DND-41 (cell line): ENCODE results near the gene MCOLN1.

Experiments
- ATAC-seq: fragments of 200-7000 bp; cut with Tn5 transposase; 3 replicates; pipeline ENCODE4 v1.9.1; 2021; ENCODE audit warnings: low read depth; ENCODE audit not compliant: insufficient read depth
- DNase-seq: peaks from one replicate; pipeline ENCODE4 v3.0.0-alpha.2; 2020
- H2AFZ ChIP-seq: 2 replicates; pipeline ENCODE4 v1.6.0; 2012; ENCODE audit warnings: low read depth, low read length
- H3K27ac ChIP-seq: 2 replicates; pipeline ENCODE4 v1.5.1; 2012; ENCODE audit warnings: low read length, inconsistent platforms
- H3K27me3 ChIP-seq: fragments of 200-600 bp; sonication (generic); 2 replicates; pipeline ENCODE4 v1.6.0; 2012; ENCODE audit warnings: low read length, mild to moderate bottlenecking, inconsistent platforms; ENCODE audit not compliant: insufficient read depth, poor library complexity
- H3K36me3 ChIP-seq: 2 replicates; pipeline ENCODE4 v1.5.1; 2012; ENCODE audit warnings: low read length, inconsistent platforms; ENCODE audit not compliant: insufficient read depth
- H3K4me1 ChIP-seq: 2 replicates; pipeline ENCODE4 v1.5.1; 2012; ENCODE audit warnings: mild to moderate bottlenecking, low read length; ENCODE audit not compliant: insufficient read depth
- H3K4me2 ChIP-seq: 2 replicates; pipeline ENCODE4 v1.6.0; 2012; ENCODE audit warnings: mild to moderate bottlenecking, moderate library complexity, low read length, inconsistent platforms; ENCODE audit not compliant: insufficient read depth
- H3K4me3 ChIP-seq, 2 experiments: fragments of 200-600 bp in 1 of 2; shearing (Covaris generic) in 1 of 2; 2 replicates each; pipeline ENCODE4 v1.5.1; 2012 to 2016; ENCODE audit warnings: inconsistent platforms in 2 of 2, low read length in 2 of 2, mild to moderate bottlenecking in 2 of 2, low read depth in 1 of 2, moderate library complexity in 1 of 2
- H3K79me2 ChIP-seq: 2 replicates; pipeline ENCODE4 v1.6.0; 2012; ENCODE audit warnings: low read length, inconsistent platforms; ENCODE audit not compliant: insufficient read depth
- H3K9ac ChIP-seq: 2 replicates; pipeline ENCODE4 v1.6.0; 2012; ENCODE audit warnings: low read depth, mild to moderate bottlenecking, inconsistent platforms, low read length, moderate library complexity
- H3K9me3 ChIP-seq: 2 replicates; pipeline ENCODE4 v1.5.1; 2012; ENCODE audit warnings: low read length, moderate library complexity, mild to moderate bottlenecking, inconsistent platforms; ENCODE audit not compliant: insufficient read depth, severe bottlenecking
- H4K20me1 ChIP-seq: 2 replicates; pipeline ENCODE4 v1.6.0; 2012; ENCODE audit warnings: low read length; ENCODE audit not compliant: insufficient read depth
- EZH2 ChIP-seq: IDR thresholded peaks from 3 replicates; pipeline ENCODE4 v1.6.1; 2012; ENCODE audit warnings: borderline replicate concordance, low read depth, mild to moderate bottlenecking, moderate library complexity, low read length, inconsistent platforms; ENCODE audit not compliant: severe bottlenecking
- TF ChIP-seq, protein P1 (sequence below): IDR thresholded peaks from 2 replicates; pipeline ENCODE4 v1.5.1; 2012; ENCODE audit warnings: borderline replicate concordance, low read length, moderate library complexity, mild to moderate bottlenecking; ENCODE audit not compliant: poor library complexity, severe bottlenecking; ENCODE audit errors: extremely low read depth

Gene MCOLN1

DNA sequence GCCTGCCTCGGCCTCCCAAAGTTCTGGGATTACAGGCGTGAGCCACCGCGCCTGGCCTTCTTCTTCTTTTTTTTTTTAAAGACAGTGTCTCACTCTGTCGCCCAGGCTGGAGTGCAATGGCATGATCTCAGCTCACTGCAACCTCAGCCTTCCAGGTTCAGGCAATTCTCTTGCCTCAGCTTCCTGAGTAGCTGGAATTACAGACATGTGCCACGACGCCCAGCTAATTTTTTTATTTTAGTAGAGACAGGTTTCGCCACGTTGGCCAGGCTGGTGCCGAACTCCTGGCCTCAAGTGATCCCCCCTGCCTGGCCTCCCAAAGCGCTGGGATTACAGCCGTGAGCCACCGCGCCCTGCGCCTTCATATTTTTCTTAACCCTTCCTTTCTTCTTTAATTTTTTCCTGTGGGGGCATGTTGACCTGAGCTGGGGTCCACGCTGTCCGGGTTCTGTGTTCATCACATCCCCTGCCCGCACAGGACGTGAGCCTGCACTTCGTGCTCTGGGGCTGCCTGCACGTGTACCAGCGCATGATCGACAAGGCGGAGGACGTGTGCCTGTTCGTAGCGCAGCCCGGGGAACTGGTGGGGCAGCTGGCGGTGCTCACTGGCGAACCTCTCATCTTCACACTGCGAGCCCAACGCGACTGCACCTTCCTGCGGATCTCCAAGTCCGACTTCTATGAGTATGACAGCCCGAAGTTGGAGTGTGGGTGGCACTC lies 27.2 kb downstream of the MCOLN1 start:
- H3K4me2 ChIP-seq, result no peak overlapping the region
- no peak overlapping the region for H2AFZ ChIP-seq
- no peaks in the 10 kb centered on the region for H3K9me3 ChIP-seq
- H3K36me3 ChIP-seq, result peaks cover 18% of the 10 kb centered on the region
- DNase-seq, result no peak
- H3K4me3 ChIP-seq, result no peak overlapping the region
- H3K27ac ChIP-seq, result no peak overlapping the region
- no peaks in the 10 kb centered on the region for H3K79me2 ChIP-seq
- H3K4me1 ChIP-seq, result no peaks in the 10 kb centered on the region
- TF ChIP-seq, protein P1, sequence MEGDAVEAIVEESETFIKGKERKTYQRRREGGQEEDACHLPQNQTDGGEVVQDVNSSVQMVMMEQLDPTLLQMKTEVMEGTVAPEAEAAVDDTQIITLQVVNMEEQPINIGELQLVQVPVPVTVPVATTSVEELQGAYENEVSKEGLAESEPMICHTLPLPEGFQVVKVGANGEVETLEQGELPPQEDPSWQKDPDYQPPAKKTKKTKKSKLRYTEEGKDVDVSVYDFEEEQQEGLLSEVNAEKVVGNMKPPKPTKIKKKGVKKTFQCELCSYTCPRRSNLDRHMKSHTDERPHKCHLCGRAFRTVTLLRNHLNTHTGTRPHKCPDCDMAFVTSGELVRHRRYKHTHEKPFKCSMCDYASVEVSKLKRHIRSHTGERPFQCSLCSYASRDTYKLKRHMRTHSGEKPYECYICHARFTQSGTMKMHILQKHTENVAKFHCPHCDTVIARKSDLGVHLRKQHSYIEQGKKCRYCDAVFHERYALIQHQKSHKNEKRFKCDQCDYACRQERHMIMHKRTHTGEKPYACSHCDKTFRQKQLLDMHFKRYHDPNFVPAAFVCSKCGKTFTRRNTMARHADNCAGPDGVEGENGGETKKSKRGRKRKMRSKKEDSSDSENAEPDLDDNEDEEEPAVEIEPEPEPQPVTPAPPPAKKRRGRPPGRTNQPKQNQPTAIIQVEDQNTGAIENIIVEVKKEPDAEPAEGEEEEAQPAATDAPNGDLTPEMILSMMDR, result no peak
- no peak for TF ChIP-seq EZH2
- H3K27me3 ChIP-seq, result no peaks in the 10 kb centered on the region
- H3K9ac ChIP-seq, result no peak overlapping the region
- ATAC-seq, result no peak
- no peaks in the 10 kb centered on the region; the same call in 1 of the 2 replicates for H4K20me1 ChIP-seq

DNA sequence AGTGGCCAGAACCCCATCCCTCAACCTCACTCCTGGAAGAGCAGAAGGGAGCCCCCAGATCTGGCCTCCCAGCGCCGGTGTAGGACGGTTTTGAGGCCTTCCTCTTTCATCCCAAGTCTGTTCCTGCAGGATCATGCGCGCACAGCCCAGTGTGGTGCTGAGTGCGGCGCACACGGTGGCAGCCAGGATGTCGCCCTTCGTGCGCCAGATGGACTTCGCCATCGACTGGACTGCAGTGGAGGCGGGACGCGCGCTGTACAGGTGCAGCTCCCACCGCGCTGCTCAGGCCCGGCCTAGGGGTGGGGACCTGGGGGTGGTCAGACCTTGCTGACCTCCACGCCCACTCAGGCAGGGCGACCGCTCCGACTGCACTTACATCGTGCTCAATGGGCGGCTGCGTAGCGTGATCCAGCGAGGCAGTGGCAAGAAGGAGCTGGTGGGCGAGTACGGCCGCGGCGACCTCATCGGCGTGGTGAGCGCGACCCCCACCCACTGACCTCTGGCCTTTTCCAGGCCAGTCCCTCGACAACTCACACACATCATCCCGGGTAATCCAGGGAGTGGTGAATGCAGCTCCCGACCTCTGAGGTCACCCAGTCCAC lies 27.8 kb downstream of the MCOLN1 start:
- Histone ChIP-seq H3K27ac (no peak overlapping the region), H2AFZ (no peak overlapping the region), H3K27me3 (no peaks in the 10 kb centered on the region), H3K36me3 (peaks cover 24% of the 10 kb centered on the region), H3K4me2 (no peak overlapping the region), H4K20me1 (no peaks in the 10 kb centered on the region; the same call in 1 of the 2 replicates), H3K9ac (no peak overlapping the region), H3K4me3 (no peak overlapping the region), H3K79me2 (no peaks in the 10 kb centered on the region), H3K9me3 (no peaks in the 10 kb centered on the region), H3K4me1 (no peaks in the 10 kb centered on the region)
- ATAC-seq (no peak), DNase-seq (no peak)
- TF ChIP-seq, protein P1, result no peak
- TF ChIP-seq EZH2, result no peak

DNA sequence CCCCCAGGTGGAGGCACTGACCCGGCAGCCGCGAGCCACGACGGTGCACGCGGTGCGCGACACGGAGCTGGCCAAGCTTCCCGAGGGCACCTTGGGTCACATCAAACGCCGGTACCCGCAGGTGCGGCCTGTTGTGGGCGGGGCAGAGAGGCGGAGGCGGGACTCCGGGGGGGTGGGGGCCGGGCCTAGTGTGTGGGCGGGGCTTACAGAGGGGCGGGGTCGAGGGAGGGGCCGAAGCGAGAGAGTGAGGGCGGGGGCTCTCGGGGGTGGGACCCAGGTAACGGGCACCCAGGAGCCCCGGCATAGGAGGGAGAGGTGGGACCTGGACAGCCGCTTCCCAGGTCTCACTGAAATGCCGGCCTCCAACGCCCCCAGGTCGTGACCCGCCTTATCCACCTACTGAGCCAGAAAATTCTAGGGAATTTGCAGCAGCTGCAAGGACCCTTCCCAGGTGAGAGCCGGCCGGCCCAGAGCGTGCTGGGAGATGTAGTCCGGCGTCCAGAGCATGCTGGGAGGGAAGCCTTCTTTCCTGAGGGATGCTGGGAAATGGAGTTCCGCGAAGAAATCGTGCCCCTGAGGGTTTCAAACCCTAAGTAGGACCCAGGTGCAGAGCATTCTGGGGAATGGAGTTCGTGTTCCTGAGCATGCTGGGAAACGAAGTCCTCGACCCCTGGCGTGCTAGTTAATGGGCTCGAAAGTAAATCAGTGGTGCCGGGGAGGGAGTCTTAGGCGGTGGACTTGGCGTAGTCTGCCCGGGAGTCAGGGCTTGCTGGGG lies 28.8 kb downstream of the MCOLN1 start:
- Histone ChIP-seq H3K9ac (no peak overlapping the region), H3K27ac (no peak overlapping the region), H3K4me3 (no peak overlapping the region), H2AFZ (no peak overlapping the region), H3K36me3 (peaks cover 25% of the 10 kb centered on the region), H3K79me2 (no peaks in the 10 kb centered on the region), H3K4me1 (no peaks in the 10 kb centered on the region), H3K27me3 (no peaks in the 10 kb centered on the region), H3K4me2 (no peak overlapping the region), H4K20me1 (no peaks in the 10 kb centered on the region; the same call in 1 of the 2 replicates), H3K9me3 (no peaks in the 10 kb centered on the region)
- ATAC-seq (peak; percentile 58; the same call in 2 of the 3 replicates), DNase-seq (peak; percentile 38)
- TF ChIP-seq, protein P1, result no peak
- no peak for TF ChIP-seq EZH2
